ENCODE results near the gene PELI2.

DNA sequence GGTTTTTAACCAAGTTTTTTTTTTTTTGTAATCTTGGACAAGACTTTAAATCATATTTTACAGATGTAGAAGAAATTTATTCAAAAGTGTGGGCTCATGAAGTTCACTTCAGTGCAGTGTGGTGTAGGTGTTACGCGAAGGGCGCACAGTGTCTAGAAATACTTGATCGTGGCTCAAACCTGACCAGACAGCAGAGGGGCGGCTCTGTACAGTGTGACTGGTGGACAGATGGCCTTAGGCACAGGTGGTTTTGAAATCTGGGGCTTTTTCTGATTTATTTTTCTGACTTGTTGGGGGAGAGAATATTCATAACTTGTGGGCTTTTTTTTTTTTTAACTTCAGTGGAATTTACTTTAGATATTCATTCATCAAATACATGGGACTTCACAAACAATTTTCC is 179.2 kb downstream of the PELI2 start:
- no peak for TF ChIP-seq CTCF (IDR thresholded peaks at IDR 0.05)
- no peak for TF ChIP-seq POLR2A (IDR thresholded peaks at IDR 0.05)

Data from testis (tissue), 2 donors.